HUES64 (cell line): ENCODE results near the gene INPP4B.

Source experiments
- H3K27ac ChIP-seq: 2 replicates; pipeline ENCODE4 v1.7.0; 2013; ENCODE audit warnings: low read depth, low read length, inconsistent platforms
- H3K27me3 ChIP-seq: 2 replicates; pipeline ENCODE4 v1.6.1; 2013; ENCODE audit warnings: mild to moderate bottlenecking, low read length; ENCODE audit not compliant: insufficient read depth
- H3K36me3 ChIP-seq: 2 replicates; pipeline ENCODE4 v1.6.1; 2013; ENCODE audit warnings: mild to moderate bottlenecking, low read length; ENCODE audit not compliant: insufficient read depth
- H3K4me1 ChIP-seq: 2 replicates; pipeline ENCODE4 v1.6.1; 2013; ENCODE audit warnings: mild to moderate bottlenecking, low read length, moderate library complexity; ENCODE audit not compliant: insufficient read depth
- H3K4me3 ChIP-seq: 2 replicates; pipeline ENCODE4 v1.5.1; 2013; ENCODE audit warnings: mild to moderate bottlenecking, low read length, moderate library complexity
- H3K9ac ChIP-seq: 2 replicates; pipeline ENCODE4 v1.6.1; 2013; ENCODE audit warnings: mild to moderate bottlenecking, low read depth, low read length
- H3K9me3 ChIP-seq: 2 replicates; pipeline ENCODE4 v1.6.1; 2013; ENCODE audit warnings: low read depth, low read length; ENCODE audit not compliant: insufficient read depth
- WGBS: fragments of 150-250, 120-280 bp; methylation state at CpG from one replicate; pipeline ENCODE4 v1.1.7; 2013; ENCODE audit warnings: missing lambda C conversion rate; 5-methylcytosine and 5-hydroxymethylcytosine counted together

INPP4B gene

DNA sequence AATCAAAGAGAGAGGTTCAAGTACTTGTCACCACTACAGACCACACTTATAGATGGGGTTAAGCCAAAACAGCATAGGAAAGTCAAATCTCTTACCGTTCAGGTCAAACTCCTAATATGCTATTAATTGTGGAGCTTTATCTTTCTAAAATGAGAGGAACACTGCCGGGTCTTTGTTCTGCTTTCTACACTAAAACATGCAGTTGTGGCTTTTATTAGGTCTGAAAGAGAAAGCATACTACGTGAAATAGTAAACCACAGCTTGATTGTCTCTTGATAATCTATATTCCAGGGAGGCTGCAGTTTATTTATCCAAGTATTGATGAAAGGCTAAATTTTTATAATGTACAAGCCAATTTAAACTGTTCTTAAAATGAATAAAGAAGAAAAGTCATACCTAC, 12.3 kb upstream of the INPP4B start:
- WGBS, result 83% methylated on average over 1 of the region's 3 CpGs
- H3K4me3 ChIP-seq, result no peak overlapping the region
- H3K9me3 ChIP-seq, result no peaks in the 10 kb centered on the region
- H3K9ac ChIP-seq, result no peak overlapping the region
- no peaks in the 10 kb centered on the region for H3K4me1 ChIP-seq
- no peak overlapping the region for H3K27ac ChIP-seq
- no peaks in the 10 kb centered on the region for H3K27me3 ChIP-seq
- H3K36me3 ChIP-seq, result no peaks in the 10 kb centered on the region

DNA sequence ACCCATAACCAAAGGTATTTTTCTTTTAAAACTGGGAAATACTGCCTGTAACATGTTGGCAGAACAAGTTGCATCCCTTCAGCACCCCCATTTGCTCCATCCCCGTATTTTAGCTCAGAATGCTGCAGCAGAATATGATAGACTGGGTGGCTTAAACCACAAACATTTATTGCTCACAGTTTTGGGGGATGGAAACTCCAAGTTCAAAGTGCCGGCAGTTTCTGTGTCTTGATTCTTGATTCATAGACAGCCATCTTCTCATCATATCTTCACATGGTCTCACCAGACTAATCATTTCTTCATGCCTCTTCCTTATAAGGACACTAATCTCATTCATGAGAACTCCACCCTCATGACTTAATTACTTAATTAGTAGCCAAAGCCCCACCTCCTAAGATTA, 10.5 kb upstream of the INPP4B start:
- Histone ChIP-seq H3K4me3 (no peak overlapping the region), H3K4me1 (no peaks in the 10 kb centered on the region), H3K9ac (no peak overlapping the region), H3K9me3 (no peaks in the 10 kb centered on the region), H3K27ac (no peak overlapping the region), H3K27me3 (no peaks in the 10 kb centered on the region), H3K36me3 (no peaks in the 10 kb centered on the region)
- 96% methylated on average over 2 of the region's 2 CpGs for WGBS

DNA sequence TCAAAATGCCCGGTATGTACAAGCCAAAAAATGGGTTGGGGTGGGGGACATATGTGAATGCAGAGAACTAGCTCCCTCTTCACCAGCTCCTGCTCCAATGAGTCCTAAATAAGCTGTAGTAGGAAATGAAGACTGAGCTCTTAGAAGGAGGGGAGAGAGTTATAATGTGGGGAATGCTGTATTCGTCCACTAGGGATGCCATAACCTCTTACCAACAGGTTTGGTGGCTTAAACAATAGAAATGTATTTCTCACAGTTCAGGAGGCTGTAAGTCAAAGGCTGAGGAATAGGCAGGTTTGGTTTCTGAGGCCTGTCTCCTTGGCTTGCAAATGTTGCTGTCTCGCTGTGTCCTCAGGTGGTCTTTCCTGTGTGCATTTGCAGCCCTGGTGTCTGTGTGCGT, 4.4 kb upstream of the INPP4B start:
- H3K9ac ChIP-seq, result no peak overlapping the region
- 76% methylated on average over 3 of the region's 4 CpGs for WGBS
- H3K9me3 ChIP-seq, result no peaks in the 10 kb centered on the region
- H3K36me3 ChIP-seq, result no peaks in the 10 kb centered on the region
- H3K27ac ChIP-seq, result no peak overlapping the region
- no peak overlapping the region for H3K4me3 ChIP-seq
- H3K4me1 ChIP-seq, result peaks cover 3% of the 10 kb centered on the region; the same call in 1 of the 2 replicates
- H3K27me3 ChIP-seq, result peaks cover 41% of the 10 kb centered on the region

DNA sequence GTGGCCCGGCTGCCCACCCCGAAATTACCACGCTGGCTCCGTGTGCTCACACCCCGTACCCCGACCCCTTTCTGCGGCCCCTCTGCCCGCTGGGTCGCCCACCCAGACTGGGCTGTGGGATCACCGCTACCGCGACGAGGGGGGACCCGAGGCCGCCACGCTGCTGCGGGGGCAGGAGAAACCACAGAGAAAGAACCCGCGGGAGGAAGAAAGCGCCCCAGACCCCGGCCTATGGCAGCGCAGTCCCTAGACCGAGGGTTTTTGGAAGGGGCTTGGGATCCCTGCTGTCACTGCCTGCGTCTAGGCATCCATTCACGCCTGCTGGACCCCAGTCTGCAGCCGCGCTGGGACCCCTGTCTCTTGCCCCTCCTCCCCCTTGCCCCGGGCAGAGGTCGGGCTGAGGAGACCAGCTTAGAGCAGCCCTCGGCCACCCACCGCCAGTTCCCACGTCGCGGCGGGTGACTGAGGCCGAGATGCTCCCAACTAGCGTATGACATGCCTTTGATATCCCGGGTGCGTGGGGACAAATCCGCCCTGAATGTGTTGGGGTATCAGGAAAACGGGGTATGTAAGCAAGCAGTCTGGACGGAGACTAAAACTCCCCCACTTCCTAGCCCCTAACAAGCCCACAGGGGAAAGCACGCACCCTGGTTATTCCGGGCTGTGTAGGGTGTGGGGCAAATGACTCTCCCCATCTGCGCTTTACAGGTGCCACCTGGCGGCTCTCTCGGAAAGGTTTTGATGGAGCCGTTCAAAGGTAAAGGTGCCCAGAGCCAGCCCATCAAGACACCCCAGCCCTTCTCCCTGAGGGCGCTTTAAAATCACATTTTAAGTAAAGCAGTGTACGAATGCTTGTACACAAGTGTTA, 862 bp upstream of the INPP4B start:
- H3K9ac ChIP-seq, result no peak overlapping the region

DNA sequence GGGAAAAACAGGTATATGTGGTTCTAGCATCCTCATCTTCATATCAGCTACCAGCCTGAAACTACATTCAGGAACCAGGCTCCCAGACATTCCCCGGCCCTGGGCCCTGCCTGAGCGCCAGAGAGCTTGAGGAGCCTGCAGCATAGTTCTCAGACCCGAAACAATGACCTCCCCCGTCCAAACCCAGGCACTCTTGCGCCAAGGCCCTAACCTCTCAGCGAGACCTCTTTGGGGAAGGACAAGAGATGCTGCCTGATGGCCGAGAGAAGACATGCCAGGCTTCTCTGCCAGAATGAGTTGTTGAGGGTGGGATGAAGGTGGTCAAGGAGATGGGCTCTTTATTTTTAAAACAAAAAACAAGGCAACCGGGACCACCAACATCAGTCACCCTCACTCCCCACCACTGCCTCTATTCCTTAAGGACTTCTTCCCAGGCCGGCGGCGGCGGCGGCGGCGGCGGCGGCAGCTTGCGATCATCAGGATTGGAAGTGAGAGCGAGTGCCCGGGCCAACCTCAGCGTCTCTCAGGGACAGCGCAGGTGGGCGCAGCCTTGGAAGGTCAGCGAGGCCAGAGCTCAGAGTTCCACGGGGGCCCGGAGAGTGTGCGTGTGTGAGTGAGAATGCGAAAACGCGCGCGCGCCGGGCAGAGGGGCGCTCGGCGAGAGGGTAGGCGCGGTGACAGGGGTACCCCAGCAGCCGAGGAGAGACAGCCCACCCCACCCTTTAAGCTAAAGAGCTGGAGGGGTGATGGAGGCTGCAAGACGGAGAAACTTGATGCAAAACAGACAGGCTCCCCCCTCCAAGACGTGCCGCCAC, 601 bp downstream of the INPP4B start:
- Histone ChIP-seq H3K36me3 (no peaks in the 10 kb centered on the region), H3K27ac (no peak overlapping the region), H3K4me1 (peaks cover 3% of the 10 kb centered on the region; the same call in 1 of the 2 replicates), H3K27me3 (peaks cover 68% of the 10 kb centered on the region), H3K9me3 (no peaks in the 10 kb centered on the region), H3K4me3 (peak overlapping the region; percentile 65), H3K9ac (no peak overlapping the region)
- 4% methylated on average over 40 of the region's 43 CpGs for WGBS

More for the DNA sequence above, 862 bp upstream of the INPP4B start:
- Histone ChIP-seq H3K4me1 (peaks cover 3% of the 10 kb centered on the region; the same call in 1 of the 2 replicates), H3K9me3 (no peaks in the 10 kb centered on the region), H3K27me3 (peaks cover 68% of the 10 kb centered on the region), H3K27ac (no peak overlapping the region), H3K4me3 (peak overlapping the region; percentile 65), H3K36me3 (no peaks in the 10 kb centered on the region)
- WGBS, result 5% methylated on average over 47 of the region's 50 CpGs

DNA sequence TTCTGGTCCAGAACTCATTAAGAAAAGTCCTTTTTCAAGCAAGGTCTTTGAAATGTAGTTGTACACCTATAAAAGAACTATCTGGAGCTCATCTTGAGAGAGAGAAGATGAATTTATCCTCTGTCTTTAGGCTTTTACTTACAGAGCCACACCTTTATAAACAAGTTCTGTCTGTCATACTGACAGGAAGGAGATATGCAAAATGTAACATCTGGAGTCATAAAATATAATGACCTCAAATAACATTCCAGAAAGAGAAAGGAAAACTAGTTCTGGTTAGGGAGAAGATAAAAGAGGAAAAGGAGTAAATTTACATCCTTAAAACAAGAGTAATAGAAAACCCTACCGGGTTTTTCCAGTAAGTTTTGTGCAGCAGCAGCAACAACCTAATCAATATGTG, 1.3 kb downstream of the INPP4B start:
- Histone ChIP-seq H3K27me3 (peaks cover 68% of the 10 kb centered on the region), H3K4me3 (no peak overlapping the region), H3K9ac (no peak overlapping the region), H3K4me1 (peaks cover 3% of the 10 kb centered on the region; the same call in 1 of the 2 replicates), H3K27ac (no peak overlapping the region), H3K36me3 (no peaks in the 10 kb centered on the region), H3K9me3 (no peaks in the 10 kb centered on the region)
- WGBS, result 55% methylated on average over 1 of the region's 1 CpG

DNA sequence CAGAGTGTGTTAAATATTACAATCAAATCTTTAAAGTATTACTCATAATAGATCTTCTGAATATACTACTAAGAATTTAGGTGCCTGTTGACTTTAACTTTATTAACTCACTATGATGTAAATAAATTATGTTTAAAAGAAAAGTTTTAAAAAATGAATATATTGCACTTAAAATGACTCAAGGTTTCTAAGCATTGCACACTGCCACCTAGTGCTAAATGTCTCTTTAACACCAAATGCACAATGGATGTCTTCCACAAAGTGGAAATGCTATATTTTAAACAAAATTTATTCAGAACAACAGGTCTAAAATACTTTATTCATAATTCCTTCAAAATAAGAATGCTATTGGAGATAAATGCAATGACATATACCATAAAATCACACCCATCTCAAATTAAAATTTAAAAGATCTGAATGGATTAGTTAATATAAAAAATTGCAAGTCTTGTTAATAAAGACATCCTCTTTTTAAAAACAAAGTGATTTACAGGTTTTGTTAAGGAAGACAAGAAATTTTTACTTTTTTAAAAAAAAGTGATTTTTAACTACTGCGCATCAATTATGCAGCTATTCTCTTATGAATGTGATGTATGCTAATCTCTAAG, 5.5 kb downstream of the INPP4B start:
- Histone ChIP-seq H3K36me3 (no peaks in the 10 kb centered on the region), H3K9ac (no peak overlapping the region), H3K4me3 (no peak overlapping the region), H3K4me1 (no peaks in the 10 kb centered on the region), H3K27me3 (peaks cover 28% of the 10 kb centered on the region), H3K27ac (no peak overlapping the region), H3K9me3 (no peaks in the 10 kb centered on the region)
- WGBS, result 100% methylated on average over 1 of the region's 1 CpG

DNA sequence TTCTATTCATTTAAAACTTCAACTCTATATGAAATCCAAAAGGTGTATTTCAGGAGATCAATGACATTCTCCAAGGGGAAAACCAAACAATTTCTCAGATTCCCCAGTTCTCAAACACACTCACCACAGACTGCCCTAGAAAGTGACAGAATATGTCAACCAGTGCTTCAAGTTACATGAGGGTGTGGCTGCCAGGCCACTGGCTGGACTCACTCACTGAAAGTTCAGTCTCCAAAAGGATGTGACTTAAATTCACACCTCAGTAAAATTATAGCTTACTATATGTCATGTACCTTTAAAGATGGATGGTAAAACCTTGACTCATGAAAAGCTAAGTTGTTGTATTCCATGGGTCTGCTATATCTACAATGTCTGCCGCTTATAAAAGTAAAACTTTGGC, 7.3 kb downstream of the INPP4B start:
- Histone ChIP-seq H3K36me3 (no peaks in the 10 kb centered on the region), H3K4me3 (no peak overlapping the region), H3K27me3 (peaks cover 10% of the 10 kb centered on the region), H3K9me3 (no peaks in the 10 kb centered on the region), H3K4me1 (no peaks in the 10 kb centered on the region), H3K27ac (no peak overlapping the region), H3K9ac (no peak overlapping the region)
- 94% methylated on average over 1 of the region's 1 CpG for WGBS

DNA sequence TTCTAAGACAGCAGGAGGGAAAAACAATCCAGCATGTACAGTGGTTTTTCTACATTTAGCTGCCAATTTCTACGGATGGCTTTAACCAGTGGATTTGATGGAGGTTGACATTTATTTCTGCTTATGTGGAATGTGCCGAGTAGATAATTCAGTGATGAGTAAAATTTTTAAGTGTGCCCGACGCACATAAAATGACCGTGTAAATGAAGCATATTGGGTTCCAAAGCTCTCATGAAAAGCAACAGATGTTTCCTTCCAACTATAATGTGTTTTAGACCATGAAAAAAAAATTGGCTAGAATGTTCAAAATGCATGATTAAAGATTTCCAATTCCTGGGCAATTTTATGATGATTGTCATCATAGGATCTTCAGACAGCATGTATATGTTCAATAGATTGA, 14.1 kb downstream of the INPP4B start:
- no peaks in the 10 kb centered on the region for H3K27me3 ChIP-seq
- no peaks in the 10 kb centered on the region for H3K36me3 ChIP-seq
- H3K4me3 ChIP-seq, result no peak overlapping the region
- no peak overlapping the region for H3K27ac ChIP-seq
- no peaks in the 10 kb centered on the region for H3K9me3 ChIP-seq
- peaks cover 6% of the 10 kb centered on the region; the same call in 1 of the 2 replicates for H3K4me1 ChIP-seq
- WGBS, result 92% methylated on average over 5 of the region's 5 CpGs
- no peak overlapping the region for H3K9ac ChIP-seq

- Histone ChIP-seq H3K4me3 (no peak overlapping the region), H3K9ac (no peak overlapping the region), H3K9me3 (no peaks in the 10 kb centered on the region), H3K27me3 (no peaks in the 10 kb centered on the region), H3K36me3 (no peaks in the 10 kb centered on the region), H3K4me1 (peaks cover 4% of the 10 kb centered on the region; the same call in 1 of the 2 replicates), H3K27ac (no peak overlapping the region)
- WGBS, result 88% methylated on average over 4 of the region's 4 CpGs
These were observed 19.4 kb downstream of the INPP4B start for GRCh38 chr4:142826503-142827241.
